Ishikawa (cell line): ENCODE results near the gene ADCY1.

ENCODE experiments used
- CEBPB ChIP-seq: IDR thresholded peaks from 2 replicates; pipeline ENCODE4 v1.6.1; 2012
- CREB1 ChIP-seq: IDR thresholded peaks from 2 replicates; pipeline ENCODE4 v1.6.1; 2012; ENCODE audit warnings: low read depth
- EGR1 ChIP-seq: IDR thresholded peaks from 2 replicates; pipeline ENCODE4 v1.6.1; 2012
- EP300 ChIP-seq: IDR thresholded peaks from 2 replicates; pipeline ENCODE4 v1.6.1; 2012; ENCODE audit warnings: borderline replicate concordance
- FOXM1 ChIP-seq: IDR thresholded peaks from 2 replicates; pipeline ENCODE4 v1.6.1; 2012; ENCODE audit warnings: low read depth, borderline replicate concordance
- MAX ChIP-seq: IDR thresholded peaks from 2 replicates; pipeline ENCODE4 v1.6.1; 2012
- NFIC ChIP-seq: IDR thresholded peaks from 2 replicates; pipeline ENCODE4 v1.6.1; 2012
- RAD21 ChIP-seq: IDR thresholded peaks from 2 replicates; pipeline ENCODE4 v1.6.1; 2012; ENCODE audit warnings: low read depth
- REST ChIP-seq: IDR thresholded peaks from 2 replicates; pipeline ENCODE4 v1.6.1; 2012; ENCODE audit warnings: low read depth, mild to moderate bottlenecking
- TAF1 ChIP-seq: IDR thresholded peaks from 2 replicates; pipeline ENCODE4 v1.6.1; 2012; ENCODE audit warnings: low read depth, mild to moderate bottlenecking
- TCF12 ChIP-seq: IDR thresholded peaks from 2 replicates; pipeline ENCODE4 v1.6.1; 2012; ENCODE audit warnings: low read depth
- TEAD4 ChIP-seq: IDR thresholded peaks from 2 replicates; pipeline ENCODE4 v1.6.1; 2012
- USF1 ChIP-seq: IDR thresholded peaks from 2 replicates; pipeline ENCODE4 v1.6.1; 2012
- YY1 ChIP-seq: IDR thresholded peaks from 2 replicates; pipeline ENCODE4 v1.6.1; 2012; ENCODE audit warnings: low read depth
- ZBTB7A ChIP-seq: IDR thresholded peaks from 2 replicates; pipeline ENCODE4 v1.6.1; 2012; ENCODE audit warnings: low read depth

Gene ADCY1

GRCh38 chr7:45684910-45685618 is 110.9 kb downstream of the ADCY1 start:
- no peak for TF ChIP-seq ZBTB7A
- TF ChIP-seq REST: no peak
- TF ChIP-seq YY1: no peak
- no peak for TF ChIP-seq RAD21
- no peak for TF ChIP-seq NFIC
- TF ChIP-seq EGR1: no peak
- no peak for TF ChIP-seq FOXM1
- no peak for TF ChIP-seq TCF12
- no peak for TF ChIP-seq TEAD4
- no peak for TF ChIP-seq TAF1
- no peak for TF ChIP-seq CEBPB
- TF ChIP-seq CREB1: no peak
- TF ChIP-seq EP300: no peak
- TF ChIP-seq MAX: no peak
- no peak for TF ChIP-seq USF1

- TF ChIP-seq TCF12 (no peak), CREB1 (no peak), CEBPB (no peak)
Measured at GRCh38 chr7:45685619-45686240, 111.6 kb downstream of the ADCY1 start.

- TF ChIP-seq EGR1 (no peak), EP300 (no peak), TEAD4 (no peak), USF1 (no peak), NFIC (no peak), MAX (no peak), RAD21 (no peak), CEBPB (no peak), TCF12 (no peak), TAF1 (no peak), CREB1 (no peak), YY1 (no peak)
Measured at GRCh38 chr7:45686441-45687184, 112.4 kb downstream of the ADCY1 start.

GRCh38 chr7:45687185-45687560 is 113.0 kb downstream of the ADCY1 start:
- TF ChIP-seq ZBTB7A (no peak), USF1 (no peak), CEBPB (no peak), EGR1 (no peak), EP300 (no peak), TAF1 (no peak), YY1 (no peak), CREB1 (no peak), TCF12 (no peak), MAX (no peak), RAD21 (no peak), NFIC (no peak), FOXM1 (no peak), TEAD4 (no peak)

- TF ChIP-seq REST (no peak), CREB1 (no peak), EGR1 (no peak), RAD21 (no peak), MAX (no peak)
Measured at GRCh38 chr7:45687721-45688120, 113.6 kb downstream of the ADCY1 start.
